Liver (tissue), 9 donors: ENCODE measurements around the gene SHF. TPM values are rescaled to one million over a fixed set of nuclear protein-coding genes. Genes with fewer than 3 reads are reported as not detected.

Experiments
- DNase-seq: peaks from one replicate; pipeline ENCODE4 v3.0.0-alpha.2; 2017; ENCODE audit warnings: low spot score
- H3K27ac ChIP-seq, 2 donors: one replicate each; pipeline ENCODE4 v1.7.0; 2013; ENCODE audit warnings: inconsistent platforms in 2 of 2, low read length in 2 of 2, control low read depth in 1 of 2, low read depth in 1 of 2, mild to moderate bottlenecking in 1 of 2
- H3K27me3 ChIP-seq, 4 donors: one replicate each; pipeline versions ENCODE4 v1.6.1 to v1.7.0; 2013; ENCODE audit warnings: low read length in 3 of 4, inconsistent platforms in 1 of 4, mild to moderate bottlenecking in 1 of 4, moderate library complexity in 1 of 4; ENCODE audit not compliant: control insufficient read depth in 4 of 4, insufficient read depth in 4 of 4
- H3K36me3 ChIP-seq, 4 donors: one replicate each; pipeline versions ENCODE4 v1.6.1 to v1.7.0; 2013; ENCODE audit warnings: low read length in 3 of 4, mild to moderate bottlenecking in 3 of 4, low read depth in 1 of 4, moderate library complexity in 1 of 4; ENCODE audit not compliant: control insufficient read depth in 4 of 4, insufficient read depth in 3 of 4
- H3K4me1 ChIP-seq, 4 donors: one replicate each; pipeline versions ENCODE4 v1.6.1 to v1.7.0; 2013; ENCODE audit warnings: low read length in 3 of 4, mild to moderate bottlenecking in 3 of 4, moderate library complexity in 1 of 4; ENCODE audit not compliant: control insufficient read depth in 4 of 4, insufficient read depth in 4 of 4
- H3K4me3 ChIP-seq, 3 donors: one replicate each; pipeline versions ENCODE4 v1.6.1 to v1.7.0; 2013; ENCODE audit warnings: low read length in 3 of 3, control low read depth in 1 of 3, low read depth in 1 of 3, mild to moderate bottlenecking in 1 of 3
- H3K9ac ChIP-seq, 2 donors: one replicate each; pipeline ENCODE4 v1.7.0; 2013; ENCODE audit warnings: low read length in 2 of 2, mild to moderate bottlenecking in 2 of 2, moderate library complexity in 2 of 2, control low read depth in 1 of 2, low read depth in 1 of 2
- H3K9me3 ChIP-seq, 4 donors: one replicate each; pipeline versions ENCODE4 v1.6.1 to v1.7.0; 2013; ENCODE audit warnings: low read length in 3 of 4; ENCODE audit not compliant: control insufficient read depth in 4 of 4
- FOXA2 ChIP-seq: IDR thresholded peaks from 2 replicates; pipeline ENCODE4 v1.6.1; 2016; ENCODE audit warnings: antibody characterized with exemption
- GABPA ChIP-seq, 2 donors: IDR thresholded peaks in 1 of 2; conservative IDR thresholded peaks in 1 of 2; 2 replicates each; pipeline ENCODE4 v1.6.1; 2016; ENCODE audit warnings: antibody characterized with exemption in 2 of 2, mild to moderate bottlenecking in 1 of 2, moderate library complexity in 1 of 2
- HNF4G ChIP-seq: IDR thresholded peaks from 2 replicates; pipeline ENCODE4 v1.6.1; 2016; ENCODE audit warnings: antibody characterized with exemption
- JUND ChIP-seq, 2 donors: IDR thresholded peaks; 2 replicates each; pipeline ENCODE4 v1.6.1; 2016; ENCODE audit warnings: antibody characterized with exemption in 2 of 2
- NR2F2 ChIP-seq: IDR thresholded peaks from 2 replicates; pipeline ENCODE4 v1.6.1; 2016; ENCODE audit warnings: antibody characterized with exemption
- RXRA ChIP-seq, 2 donors: IDR thresholded peaks; 2 replicates each; pipeline ENCODE4 v1.6.1; 2017 to 2018; ENCODE audit warnings: antibody characterized with exemption in 2 of 2, mild to moderate bottlenecking in 1 of 2
- SP1 ChIP-seq: IDR thresholded peaks from 2 replicates; pipeline ENCODE4 v1.6.1; 2018; ENCODE audit warnings: antibody characterized with exemption, mild to moderate bottlenecking
- TAF1 ChIP-seq: conservative IDR thresholded peaks from 2 replicates; pipeline ENCODE4 v1.6.1; 2016; ENCODE audit warnings: antibody characterized with exemption, mild to moderate bottlenecking
- YY1 ChIP-seq: IDR thresholded peaks from 2 replicates; pipeline ENCODE4 v1.6.1; 2016; ENCODE audit warnings: antibody characterized with exemption, mild to moderate bottlenecking
- WGBS: extraction: QIAGEN DNeasy Blood & Tissue Kit; methylation state at CpG from one replicate; pipeline ENCODE4 v1.1.7; 2013; 5-methylcytosine and 5-hydroxymethylcytosine counted together
- polyA plus RNA-seq, 2 donors: library from polyadenylated mRNA; stranded (reverse) in 1 of 2; unstranded in 1 of 2; fragments of 200-250 nt in 1 of 2; fragments of >200 nt in 1 of 2; fragmentation: Nextera tagmentation in 1 of 2; extraction: Ambion mirVana in 1 of 2; gene quantifications; one replicate each; pipeline versions ENCODE4 v1.2.1 to v1.2.3, GENCODE V29; 2013 to 2015
- total RNA-seq, 2 donors: library from RNA; depleted of rRNA; stranded (reverse); fragments of >200 nt; gene quantifications; one replicate each; pipeline ENCODE4 v1.2.3, GENCODE V29; 2014
- TF ChIP-seq, protein P1 (sequence below): IDR thresholded peaks from 2 replicates; pipeline ENCODE4 v1.6.1; 2016; ENCODE audit warnings: antibody characterized with exemption
- TF ChIP-seq, protein P2 (sequence below): fragments of 150-350 bp; IDR thresholded peaks from 2 replicates; pipeline ENCODE4 v1.5.1; 2017; ENCODE audit warnings: improper control_type of control experiment, low read depth, low read length; ENCODE audit not compliant: missing input control
- TF ChIP-seq, protein P3 (sequence below): IDR thresholded peaks from 2 replicates; pipeline ENCODE4 v1.6.1; 2016; ENCODE audit warnings: antibody characterized with exemption
- TF ChIP-seq, protein P4 (sequence below): IDR thresholded peaks from 2 replicates; pipeline ENCODE4 v1.6.1; 2016; ENCODE audit warnings: antibody characterized with exemption, mild to moderate bottlenecking
- donor health status: healthy.
- donor health status: healthy.
- donor health status: healthy.
- donor health status: healthy.
- donor health status: healthy.

Gene SHF
- total and polyA plus RNA-seq, 4 donors, result 4.7 to 15.7 (median 10.1) TPM

DNA sequence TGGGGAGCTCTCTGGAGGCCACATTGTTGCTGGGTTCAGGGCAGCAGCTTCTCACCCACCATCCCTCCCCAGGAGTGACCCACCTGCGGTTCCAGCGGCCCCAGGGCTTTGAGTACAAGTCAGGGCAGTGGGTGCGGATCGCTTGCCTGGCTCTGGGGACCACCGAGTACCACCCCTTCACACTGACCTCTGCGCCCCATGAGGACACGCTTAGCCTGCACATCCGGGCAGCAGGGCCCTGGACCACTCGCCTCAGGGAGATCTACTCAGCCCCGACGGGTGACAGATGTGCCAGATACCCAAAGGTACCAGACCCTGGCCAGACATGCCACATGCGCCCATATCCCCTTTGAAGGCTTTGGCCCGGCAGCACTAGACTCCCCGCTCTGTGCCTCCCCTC is 26.1 kb downstream of the SHF start:
- TF ChIP-seq GABPA (IDR thresholded peaks at IDR 0.05 in 1 of 2, conservative IDR thresholded peaks at IDR 0.05 in 1 of 2) (no peak), RXRA (IDR thresholded peaks at IDR 0.05) (no peak), SP1 (no peak), NR2F2 (no peak), JUND (IDR thresholded peaks at IDR 0.05) (no peak), TAF1 (no peak), YY1 (no peak), HNF4G (no peak)
- TF ChIP-seq, protein P1, sequence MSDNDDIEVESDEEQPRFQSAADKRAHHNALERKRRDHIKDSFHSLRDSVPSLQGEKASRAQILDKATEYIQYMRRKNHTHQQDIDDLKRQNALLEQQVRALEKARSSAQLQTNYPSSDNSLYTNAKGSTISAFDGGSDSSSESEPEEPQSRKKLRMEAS, result no peak
- TF ChIP-seq, protein P2, sequence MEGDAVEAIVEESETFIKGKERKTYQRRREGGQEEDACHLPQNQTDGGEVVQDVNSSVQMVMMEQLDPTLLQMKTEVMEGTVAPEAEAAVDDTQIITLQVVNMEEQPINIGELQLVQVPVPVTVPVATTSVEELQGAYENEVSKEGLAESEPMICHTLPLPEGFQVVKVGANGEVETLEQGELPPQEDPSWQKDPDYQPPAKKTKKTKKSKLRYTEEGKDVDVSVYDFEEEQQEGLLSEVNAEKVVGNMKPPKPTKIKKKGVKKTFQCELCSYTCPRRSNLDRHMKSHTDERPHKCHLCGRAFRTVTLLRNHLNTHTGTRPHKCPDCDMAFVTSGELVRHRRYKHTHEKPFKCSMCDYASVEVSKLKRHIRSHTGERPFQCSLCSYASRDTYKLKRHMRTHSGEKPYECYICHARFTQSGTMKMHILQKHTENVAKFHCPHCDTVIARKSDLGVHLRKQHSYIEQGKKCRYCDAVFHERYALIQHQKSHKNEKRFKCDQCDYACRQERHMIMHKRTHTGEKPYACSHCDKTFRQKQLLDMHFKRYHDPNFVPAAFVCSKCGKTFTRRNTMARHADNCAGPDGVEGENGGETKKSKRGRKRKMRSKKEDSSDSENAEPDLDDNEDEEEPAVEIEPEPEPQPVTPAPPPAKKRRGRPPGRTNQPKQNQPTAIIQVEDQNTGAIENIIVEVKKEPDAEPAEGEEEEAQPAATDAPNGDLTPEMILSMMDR, result no peak
- TF ChIP-seq, protein P3, sequence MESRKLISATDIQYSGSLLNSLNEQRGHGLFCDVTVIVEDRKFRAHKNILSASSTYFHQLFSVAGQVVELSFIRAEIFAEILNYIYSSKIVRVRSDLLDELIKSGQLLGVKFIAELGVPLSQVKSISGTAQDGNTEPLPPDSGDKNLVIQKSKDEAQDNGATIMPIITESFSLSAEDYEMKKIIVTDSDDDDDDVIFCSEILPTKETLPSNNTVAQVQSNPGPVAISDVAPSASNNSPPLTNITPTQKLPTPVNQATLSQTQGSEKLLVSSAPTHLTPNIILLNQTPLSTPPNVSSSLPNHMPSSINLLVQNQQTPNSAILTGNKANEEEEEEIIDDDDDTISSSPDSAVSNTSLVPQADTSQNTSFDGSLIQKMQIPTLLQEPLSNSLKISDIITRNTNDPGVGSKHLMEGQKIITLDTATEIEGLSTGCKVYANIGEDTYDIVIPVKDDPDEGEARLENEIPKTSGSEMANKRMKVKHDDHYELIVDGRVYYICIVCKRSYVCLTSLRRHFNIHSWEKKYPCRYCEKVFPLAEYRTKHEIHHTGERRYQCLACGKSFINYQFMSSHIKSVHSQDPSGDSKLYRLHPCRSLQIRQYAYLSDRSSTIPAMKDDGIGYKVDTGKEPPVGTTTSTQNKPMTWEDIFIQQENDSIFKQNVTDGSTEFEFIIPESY, result no peak
- TF ChIP-seq, protein P4, sequence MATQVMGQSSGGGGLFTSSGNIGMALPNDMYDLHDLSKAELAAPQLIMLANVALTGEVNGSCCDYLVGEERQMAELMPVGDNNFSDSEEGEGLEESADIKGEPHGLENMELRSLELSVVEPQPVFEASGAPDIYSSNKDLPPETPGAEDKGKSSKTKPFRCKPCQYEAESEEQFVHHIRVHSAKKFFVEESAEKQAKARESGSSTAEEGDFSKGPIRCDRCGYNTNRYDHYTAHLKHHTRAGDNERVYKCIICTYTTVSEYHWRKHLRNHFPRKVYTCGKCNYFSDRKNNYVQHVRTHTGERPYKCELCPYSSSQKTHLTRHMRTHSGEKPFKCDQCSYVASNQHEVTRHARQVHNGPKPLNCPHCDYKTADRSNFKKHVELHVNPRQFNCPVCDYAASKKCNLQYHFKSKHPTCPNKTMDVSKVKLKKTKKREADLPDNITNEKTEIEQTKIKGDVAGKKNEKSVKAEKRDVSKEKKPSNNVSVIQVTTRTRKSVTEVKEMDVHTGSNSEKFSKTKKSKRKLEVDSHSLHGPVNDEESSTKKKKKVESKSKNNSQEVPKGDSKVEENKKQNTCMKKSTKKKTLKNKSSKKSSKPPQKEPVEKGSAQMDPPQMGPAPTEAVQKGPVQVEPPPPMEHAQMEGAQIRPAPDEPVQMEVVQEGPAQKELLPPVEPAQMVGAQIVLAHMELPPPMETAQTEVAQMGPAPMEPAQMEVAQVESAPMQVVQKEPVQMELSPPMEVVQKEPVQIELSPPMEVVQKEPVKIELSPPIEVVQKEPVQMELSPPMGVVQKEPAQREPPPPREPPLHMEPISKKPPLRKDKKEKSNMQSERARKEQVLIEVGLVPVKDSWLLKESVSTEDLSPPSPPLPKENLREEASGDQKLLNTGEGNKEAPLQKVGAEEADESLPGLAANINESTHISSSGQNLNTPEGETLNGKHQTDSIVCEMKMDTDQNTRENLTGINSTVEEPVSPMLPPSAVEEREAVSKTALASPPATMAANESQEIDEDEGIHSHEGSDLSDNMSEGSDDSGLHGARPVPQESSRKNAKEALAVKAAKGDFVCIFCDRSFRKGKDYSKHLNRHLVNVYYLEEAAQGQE, result no peak
- Histone ChIP-seq H3K9ac (no peak overlapping the region), H3K4me1 (peaks cover 0 to 9% (median 3%) of the 10 kb centered on the region in 4 donors), H3K27me3 (no peaks in the 10 kb centered on the region), H3K9me3 (no peaks in the 10 kb centered on the region), H3K4me3 (no peak overlapping the region), H3K36me3 (no peaks in the 10 kb centered on the region), H3K27ac (no peak overlapping the region)
- 92% methylated on average over 14 of the region's 14 CpGs for WGBS
- DNase-seq, result no peak

DNA sequence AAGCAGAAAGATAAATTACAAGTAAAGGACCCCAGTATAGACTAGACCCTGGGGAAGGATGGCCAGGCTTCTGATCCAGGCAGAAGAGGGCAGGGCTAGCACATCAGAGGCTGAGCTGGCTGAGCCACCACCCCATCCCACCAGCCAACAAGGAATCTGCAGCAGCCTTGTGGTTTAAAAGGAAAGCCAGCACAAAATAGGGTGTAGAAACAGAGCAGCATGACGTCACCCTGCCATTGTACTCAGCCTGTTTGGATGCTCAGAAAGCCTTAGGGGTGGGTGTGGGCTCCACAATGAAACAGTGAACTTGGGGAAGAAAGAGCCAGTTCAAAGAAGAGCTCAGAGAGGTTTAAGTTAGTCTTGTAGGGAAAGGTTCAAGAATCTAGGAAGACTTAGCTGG is 29.8 kb downstream of the SHF start:
- WGBS, result 87% methylated on average over 1 of the region's 1 CpG
- peaks cover 0 to 2% (median 0%) of the 10 kb centered on the region in 4 donors for H3K4me1 ChIP-seq
- DNase-seq, result no peak

More for the DNA sequence above, 29.8 kb downstream of the SHF start:
- no peaks in the 10 kb centered on the region for H3K9me3 ChIP-seq
- no peaks in the 10 kb centered on the region for H3K36me3 ChIP-seq
- H3K4me3 ChIP-seq, result no peak overlapping the region
- no peak overlapping the region for H3K27ac ChIP-seq
- H3K27me3 ChIP-seq, result no peaks in the 10 kb centered on the region
- TF ChIP-seq, protein P2, result no peak
- no peak for TF ChIP-seq FOXA2
- H3K9ac ChIP-seq, result no peak overlapping the region
